MCF 10A (cell line): ENCODE results near the gene ZNF699. TPM values are rescaled to one million over a fixed set of nuclear protein-coding genes. Genes with fewer than 3 reads are reported as not detected.

ENCODE experiments used
- BruUV-seq: library from RNA; stranded (reverse); fragments of 400-500 nt; replicated peaks from 2 replicates; lab custom pipeline; 2021; lab: Mats Ljungman, UMichigan
- CTCF ChIA-PET: fragments of 300-600 bp; sonication (Branson Sonifier 250); formaldehyde crosslinking; extraction: SDS; loops from one replicate; lab custom pipeline; 2021; ENCODE audit warnings: antibody characterized with exemption, inconsistent platforms; lab: Yijun Ruan, JAX
- POLR2A ChIA-PET: fragments of 300-600, 350-650 bp; sonication (Branson Sonifier 250); formaldehyde crosslinking; extraction: SDS; loops from one replicate; lab custom pipeline; 2020; ENCODE audit warnings: antibody characterized with exemption, inconsistent platforms; lab: Yijun Ruan, JAX
- DNase-seq: peaks from one replicate; pipeline ENCODE4 v3.0.0-alpha.2; 2018; ENCODE audit not compliant: unreplicated experiment
- H3K27ac Mint-ChIP-seq: one replicate; pipeline ENCODE4 v1.8.0; 2022; ENCODE audit warnings: mild to moderate bottlenecking, low read depth, mixed read lengths; ENCODE audit not compliant: unreplicated experiment
- H3K27me3 Mint-ChIP-seq: one replicate; pipeline ENCODE4 v1.8.0; 2022; ENCODE audit warnings: mixed read lengths; ENCODE audit not compliant: insufficient read depth, unreplicated experiment
- H3K36me3 Mint-ChIP-seq: one replicate; pipeline ENCODE4 v1.8.0; 2022; ENCODE audit warnings: mild to moderate bottlenecking, moderate library complexity, mixed read lengths; ENCODE audit not compliant: insufficient read depth, unreplicated experiment
- H3K4me1 Mint-ChIP-seq: one replicate; pipeline ENCODE4 v1.8.0; 2022; ENCODE audit warnings: mixed read lengths; ENCODE audit not compliant: insufficient read depth, unreplicated experiment
- H3K4me3 Mint-ChIP-seq: one replicate; pipeline ENCODE4 v1.8.0; 2022; ENCODE audit warnings: mild to moderate bottlenecking, moderate library complexity, mixed read lengths; ENCODE audit not compliant: unreplicated experiment
- H3K9me3 Mint-ChIP-seq: one replicate; pipeline ENCODE4 v1.8.0; 2022; ENCODE audit warnings: mixed read lengths; ENCODE audit not compliant: unreplicated experiment
- intact Hi-C: fragments of 100-400 bp; cut with micrococcal nuclease; formaldehyde crosslinking; loops from 2 replicates; pipeline ENCODE4 v1.14.1; 2022
- total RNA-seq: library from RNA; stranded (reverse); gene quantifications from 2 replicates; pipeline ENCODE4 v1.2.3, GENCODE V29; 2022
- TF ChIP-seq, protein P1 (sequence below): fragments of 200-600 bp; IDR thresholded peaks from one replicate; pipeline ENCODE4 v1.8.0; 2022; ENCODE audit warnings: antibody characterized with exemption, mild to moderate bottlenecking; ENCODE audit not compliant: unreplicated experiment

Gene ZNF699
- total RNA-seq, 1 experiment from 2014 or later: 6.7 TPM

DNA sequence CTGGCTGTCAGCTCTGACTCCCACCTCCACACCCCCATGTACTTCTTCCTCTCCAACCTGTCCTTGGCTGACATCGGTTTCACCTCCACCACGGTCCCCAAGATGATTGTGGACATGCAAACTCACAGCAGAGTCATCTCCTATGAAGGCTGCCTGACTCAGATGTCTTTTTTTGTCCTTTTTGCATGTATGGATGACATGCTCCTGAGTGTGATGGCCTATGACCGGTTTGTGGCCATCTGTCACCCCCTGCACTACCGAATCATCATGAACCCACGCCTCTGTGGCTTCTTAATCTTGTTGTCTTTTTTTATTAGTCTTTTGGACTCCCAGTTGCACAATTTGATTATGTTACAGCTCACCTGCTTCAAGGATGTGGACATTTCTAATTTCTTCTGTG lies 58.4 kb downstream of the ZNF699 start:
- TF ChIP-seq, protein P1, sequence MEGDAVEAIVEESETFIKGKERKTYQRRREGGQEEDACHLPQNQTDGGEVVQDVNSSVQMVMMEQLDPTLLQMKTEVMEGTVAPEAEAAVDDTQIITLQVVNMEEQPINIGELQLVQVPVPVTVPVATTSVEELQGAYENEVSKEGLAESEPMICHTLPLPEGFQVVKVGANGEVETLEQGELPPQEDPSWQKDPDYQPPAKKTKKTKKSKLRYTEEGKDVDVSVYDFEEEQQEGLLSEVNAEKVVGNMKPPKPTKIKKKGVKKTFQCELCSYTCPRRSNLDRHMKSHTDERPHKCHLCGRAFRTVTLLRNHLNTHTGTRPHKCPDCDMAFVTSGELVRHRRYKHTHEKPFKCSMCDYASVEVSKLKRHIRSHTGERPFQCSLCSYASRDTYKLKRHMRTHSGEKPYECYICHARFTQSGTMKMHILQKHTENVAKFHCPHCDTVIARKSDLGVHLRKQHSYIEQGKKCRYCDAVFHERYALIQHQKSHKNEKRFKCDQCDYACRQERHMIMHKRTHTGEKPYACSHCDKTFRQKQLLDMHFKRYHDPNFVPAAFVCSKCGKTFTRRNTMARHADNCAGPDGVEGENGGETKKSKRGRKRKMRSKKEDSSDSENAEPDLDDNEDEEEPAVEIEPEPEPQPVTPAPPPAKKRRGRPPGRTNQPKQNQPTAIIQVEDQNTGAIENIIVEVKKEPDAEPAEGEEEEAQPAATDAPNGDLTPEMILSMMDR: no peak
- no TSS peak for BruUV-seq
- H3K27me3 Mint-ChIP-seq: no peaks in the 10 kb centered on the region
- CTCF ChIA-PET: no interaction called here
- intact Hi-C loops: no loop called here
- H3K4me1 Mint-ChIP-seq: no peaks in the 10 kb centered on the region
- H3K27ac Mint-ChIP-seq: no peak overlapping the region
- H3K36me3 Mint-ChIP-seq: no peaks in the 10 kb centered on the region
- H3K9me3 Mint-ChIP-seq: peaks cover 33% of the 10 kb centered on the region
- DNase-seq: no peak
- H3K4me3 Mint-ChIP-seq: no peak overlapping the region
- POLR2A ChIA-PET: no interaction called here

- TF ChIP-seq, protein P1: no peak
- BruUV-seq: no TSS peak
- H3K9me3 Mint-ChIP-seq: peaks cover 33% of the 10 kb centered on the region
- H3K4me1 Mint-ChIP-seq: no peaks in the 10 kb centered on the region
- DNase-seq: no peak
- no peak within 1 kb of the TSS for H3K4me3 Mint-ChIP-seq
- H3K27me3 Mint-ChIP-seq: no peaks in the 10 kb centered on the region
- CTCF ChIA-PET: no interaction called here
- H3K36me3 Mint-ChIP-seq: no peaks in the 10 kb centered on the region
- intact Hi-C loops: no loop called here
- H3K27ac Mint-ChIP-seq: no peak within 1 kb of the TSS
- POLR2A ChIA-PET: no interaction called here
These were observed 59.0 kb downstream of the ZNF699 start, which contains the start of gene OR7E24 for GRCh38 chr19:9250630-9251029. Gene OR7E24, plus strand, starts transcription at chr19:9250930. Its CDS starts 114 bp downstream, at chr19:9251044.

Other genes starting within 250 kb of the ZNF699 start
- gene OR1M1, start 222.8 kb downstream of the ZNF699 start, total RNA-seq: not detected in 2 replicates
- not detected in 2 replicates for gene OR7G2, start 202.4 kb downstream of the ZNF699 start, total RNA-seq
- not detected in 2 replicates for gene OR7G1, start 194.1 kb downstream of the ZNF699 start, total RNA-seq
- not detected in 2 replicates for gene OR7G3, start 182.9 kb downstream of the ZNF699 start, total RNA-seq
- gene ZNF317, start 169.4 kb downstream of the ZNF699 start, total RNA-seq: 33.9 and 36.6 TPM in 2 replicates
- not detected in 2 replicates for gene OR7D2, start 130.9 kb downstream of the ZNF699 start, total RNA-seq
- not detected in 2 replicates for gene OR7D4, start 90.2 kb downstream of the ZNF699 start, total RNA-seq
- gene OR7E24, start 58.9 kb downstream of the ZNF699 start, total RNA-seq: not detected in 2 replicates
- gene ZNF559, start 14.3 kb upstream of the ZNF699 start, total RNA-seq: 10.7 and 13.1 TPM in 2 replicates
- 0.79 and 3.0 TPM in 2 replicates for gene ZNF177, start 53.2 kb upstream of the ZNF699 start, total RNA-seq
- 17.0 and 23.7 TPM in 2 replicates for gene ZNF266, start 125.7 kb upstream of the ZNF699 start, total RNA-seq
- not detected in 2 replicates for gene ZNF560, start 188.8 kb upstream of the ZNF699 start, total RNA-seq
- gene ZNF426, start 228.8 kb upstream of the ZNF699 start, total RNA-seq: 8.1 and 13.2 TPM in 2 replicates